GM18861 (cell line): Measurements from ENCODE around the gene INS.

ENCODE experiments used
- ATAC-seq: cut with Tn5 transposase; IDR thresholded peaks from one replicate; pipeline ENCODE4 v1.9.1; 2021; ENCODE audit not compliant: unreplicated experiment

Gene INS

DNA sequence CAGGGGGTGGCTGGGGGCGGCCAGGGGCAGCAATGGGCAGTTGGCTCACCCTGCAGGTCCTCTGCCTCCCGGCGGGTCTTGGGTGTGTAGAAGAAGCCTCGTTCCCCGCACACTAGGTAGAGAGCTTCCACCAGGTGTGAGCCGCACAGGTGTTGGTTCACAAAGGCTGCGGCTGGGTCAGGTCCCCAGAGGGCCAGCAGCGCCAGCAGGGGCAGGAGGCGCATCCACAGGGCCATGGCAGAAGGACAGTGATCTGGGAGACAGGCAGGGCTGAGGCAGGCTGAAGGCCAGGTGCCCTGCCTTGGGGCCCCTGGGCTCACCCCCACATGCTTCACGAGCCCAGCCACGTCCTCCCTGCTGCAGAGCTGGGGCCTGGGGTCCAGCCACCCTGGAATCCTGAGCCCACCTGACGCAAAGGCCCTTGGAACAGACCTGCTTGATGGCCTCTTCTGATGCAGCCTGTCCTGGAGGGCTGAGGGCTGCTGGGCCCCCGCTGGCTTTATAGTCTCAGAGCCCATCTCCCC is at the start of gene INS:
Gene INS (minus strand): TSS at position 474 of the 524 bp plus-strand sequence. CDS start 238 bp downstream, at position 236.
- no peak for ATAC-seq

DNA sequence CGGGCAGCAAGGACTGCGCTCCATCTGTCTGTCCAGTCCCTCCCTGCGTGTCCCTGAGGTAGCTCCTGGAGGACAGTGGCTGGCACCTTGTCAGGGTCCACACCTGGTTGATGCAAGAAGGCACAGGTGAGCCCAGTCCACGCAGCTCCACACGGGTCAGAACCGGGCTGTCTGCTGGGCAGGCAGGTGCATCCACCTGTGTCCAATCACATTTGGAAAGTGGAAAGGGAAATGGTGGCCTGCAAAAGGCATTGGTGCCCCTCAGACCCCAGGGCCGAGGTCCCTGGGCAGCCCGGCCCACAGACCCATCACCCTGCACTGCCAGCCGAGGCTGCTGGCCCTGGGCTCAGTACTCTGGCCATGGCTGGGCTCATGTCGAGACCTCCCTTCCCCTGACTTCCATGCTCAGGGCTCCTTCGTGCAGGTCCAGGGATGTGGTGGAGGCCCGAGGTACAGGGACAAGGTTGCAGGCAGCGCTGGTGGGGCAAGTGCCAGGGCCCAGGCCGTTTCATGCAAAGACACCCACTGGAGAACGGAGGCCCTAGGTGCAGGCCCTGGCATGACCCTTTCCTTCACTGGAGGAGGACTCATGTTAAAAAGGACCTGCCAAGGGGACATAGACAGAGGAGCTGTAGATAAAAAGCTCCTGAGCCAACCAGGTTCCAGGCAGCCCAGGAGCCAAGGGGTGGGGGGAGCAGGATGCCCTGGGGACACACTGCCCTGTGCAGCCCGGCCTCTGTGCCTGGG is 49.5 kb upstream of the INS start:
- no peak for ATAC-seq

DNA sequence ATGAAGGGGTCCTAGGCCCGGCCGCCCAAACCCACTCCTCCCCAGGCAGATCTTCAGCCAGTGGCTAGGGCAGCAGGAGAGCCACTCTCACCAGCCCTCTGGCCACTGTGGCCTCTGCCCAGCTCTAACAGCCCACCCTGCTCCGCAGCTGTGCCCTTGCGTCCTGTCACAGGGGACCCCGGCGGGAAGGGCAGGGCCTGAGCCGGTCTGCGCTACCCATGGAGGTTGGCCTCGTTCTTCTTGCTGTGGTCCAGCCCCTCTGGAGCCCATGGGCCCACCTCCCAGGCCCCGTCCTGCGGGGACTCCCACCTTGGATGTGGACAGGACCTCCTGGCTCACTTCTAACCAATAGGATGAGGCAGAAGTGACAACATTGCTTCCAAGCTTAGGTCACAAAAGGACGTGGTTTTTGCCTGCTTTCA is 48.9 kb upstream of the INS start:
- no peak for ATAC-seq

DNA sequence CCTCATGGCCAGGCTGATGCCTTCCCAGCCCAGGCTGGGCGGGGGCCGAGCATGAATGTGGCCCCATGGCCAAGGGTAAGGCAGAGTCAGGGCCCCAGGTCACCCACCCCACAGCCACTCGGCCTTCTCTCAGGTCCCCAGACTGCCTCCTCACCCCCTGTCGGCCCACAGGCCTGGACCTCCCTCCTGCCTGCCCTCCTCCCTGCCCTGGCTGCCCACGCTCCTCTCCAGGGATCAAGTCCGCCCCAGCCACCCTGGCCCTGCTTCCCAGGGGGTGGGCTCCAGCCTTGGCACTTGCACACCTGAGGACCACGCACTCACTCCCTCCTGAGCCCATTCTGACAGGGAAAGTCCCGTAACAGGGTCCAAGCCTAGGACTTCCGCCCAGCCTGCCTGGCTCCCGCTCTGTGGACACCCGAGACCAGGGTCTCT is 48.4 kb upstream of the INS start:
- ATAC-seq: no peak

DNA sequence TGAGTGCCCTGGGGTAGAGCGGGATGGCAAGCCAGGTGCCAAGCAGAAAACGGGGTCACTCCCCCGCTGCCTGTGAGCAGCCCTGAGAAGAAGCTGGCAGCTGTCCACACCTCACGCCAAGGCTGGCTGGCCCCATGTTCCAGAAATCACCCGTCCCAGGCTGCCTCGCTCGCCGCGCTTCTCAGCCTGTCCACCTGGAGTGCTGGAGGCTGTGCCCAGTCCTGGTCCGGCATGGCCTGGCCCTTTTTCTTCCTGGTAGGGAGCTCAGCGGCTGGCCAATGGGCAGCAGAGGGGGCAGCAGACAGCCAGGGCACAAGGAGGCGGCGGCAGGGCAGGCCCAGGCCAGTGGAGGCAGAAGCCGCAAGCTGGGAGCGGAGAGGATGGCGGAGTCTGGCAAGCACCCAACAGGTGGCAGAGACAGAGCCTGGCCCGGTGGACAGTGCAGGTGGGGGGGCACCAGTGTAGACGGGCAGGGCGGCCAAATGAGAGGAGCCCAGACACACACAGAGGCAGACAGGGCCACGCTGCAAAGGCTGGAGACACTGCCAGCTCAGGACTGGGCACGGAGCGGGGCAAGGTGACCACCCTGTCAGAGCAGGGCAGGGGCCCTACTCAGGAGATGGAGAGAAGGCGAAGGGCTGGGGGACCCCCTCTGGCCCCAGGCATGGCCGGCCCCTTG is 47.8 kb upstream of the INS start:
- ATAC-seq: no peak

DNA sequence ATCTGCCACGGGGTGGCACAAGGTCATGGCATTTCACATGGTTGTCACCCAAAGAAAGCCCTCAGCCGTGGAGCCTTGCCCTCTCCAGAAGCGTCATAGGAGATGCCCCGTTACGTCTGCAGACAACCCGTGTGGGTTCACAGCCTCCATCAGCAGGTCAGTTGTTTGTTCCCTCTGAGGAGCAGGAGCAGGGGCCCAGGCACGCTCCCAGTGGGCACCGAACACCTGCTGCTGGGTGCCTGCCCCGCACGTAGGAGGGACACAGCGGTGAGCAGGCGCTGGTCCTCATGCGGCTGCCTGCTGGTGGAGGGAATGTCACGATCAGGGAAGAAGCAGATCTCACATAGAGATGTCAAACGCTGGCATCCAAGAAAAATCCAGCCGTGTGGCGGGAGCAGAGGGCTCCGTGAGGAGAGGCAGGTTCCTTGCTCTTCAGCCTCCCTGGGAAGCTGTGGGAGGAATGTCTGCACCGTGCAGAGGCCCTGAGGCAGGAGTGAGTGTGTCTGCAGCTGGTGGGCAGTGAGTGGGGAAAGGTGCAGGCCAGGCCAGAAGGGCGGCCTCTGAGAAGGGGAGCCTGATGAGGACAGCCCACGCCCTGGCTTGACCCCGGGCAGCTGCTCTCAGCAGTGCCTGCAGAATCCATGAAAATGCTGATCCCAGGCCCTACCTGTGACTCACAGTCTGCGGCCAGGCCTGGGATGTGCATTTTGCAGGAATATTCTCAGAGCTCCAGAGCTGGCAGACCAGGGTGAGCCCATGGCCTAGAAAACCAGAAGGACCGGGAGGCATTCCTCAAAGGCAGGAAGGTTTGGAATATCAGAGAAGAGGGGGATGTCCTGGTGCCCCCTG is 47.0 kb upstream of the INS start:
- no peak for ATAC-seq

DNA sequence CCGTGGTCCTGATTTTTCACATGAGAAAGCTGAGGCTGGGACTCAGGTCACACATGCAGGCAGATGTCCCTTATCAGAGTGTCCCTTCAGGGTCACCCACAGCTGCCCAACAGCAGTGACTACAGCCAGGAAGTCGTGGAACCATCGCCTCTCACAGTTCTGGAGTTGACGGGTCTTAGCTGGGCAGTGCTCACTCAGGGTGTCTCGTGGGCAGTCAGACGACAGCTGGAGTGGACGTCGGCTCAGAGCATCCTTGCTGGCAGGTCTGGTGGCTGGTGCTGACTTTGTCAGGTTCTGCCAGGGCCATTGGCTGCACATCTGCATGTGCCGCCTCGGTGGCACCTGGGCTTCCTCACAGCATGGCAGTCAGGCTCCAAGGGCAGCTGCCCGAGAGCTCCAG is 46.2 kb upstream of the INS start:
- ATAC-seq: no peak

DNA sequence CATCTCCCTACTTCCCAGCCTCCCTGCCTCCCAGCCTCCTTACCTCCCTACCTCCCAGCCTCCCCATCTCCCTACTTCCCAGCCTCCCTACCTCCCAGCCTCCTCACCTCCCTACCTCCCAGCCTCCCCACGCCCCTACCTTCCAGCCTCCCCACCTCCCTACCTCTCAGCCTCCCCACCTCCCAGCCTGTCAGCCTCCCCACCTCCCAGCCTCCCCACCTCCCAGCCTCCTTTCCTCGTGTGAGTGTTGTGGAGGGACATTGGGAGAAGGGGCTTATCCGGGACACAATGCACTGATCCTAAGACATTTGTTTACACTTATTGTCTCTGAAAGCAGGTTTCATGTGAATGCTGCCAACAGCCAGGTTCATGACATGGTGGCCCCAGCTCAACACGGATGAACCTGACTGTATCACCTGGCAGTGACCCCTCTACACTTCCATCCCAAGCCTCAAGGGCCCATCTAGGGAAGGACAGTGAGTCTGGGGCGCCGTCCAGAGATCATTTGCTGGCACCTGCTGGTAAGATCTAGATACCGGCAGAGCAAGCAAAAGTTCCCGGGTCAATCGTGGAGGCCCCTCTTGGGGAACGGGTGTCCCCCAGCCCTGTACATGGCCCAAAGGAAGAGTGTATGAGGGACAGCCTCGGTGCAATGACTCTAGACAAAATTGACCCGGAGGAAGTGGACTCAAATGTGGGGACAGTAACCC is 45.1 kb upstream of the INS start:
- ATAC-seq: no peak

DNA sequence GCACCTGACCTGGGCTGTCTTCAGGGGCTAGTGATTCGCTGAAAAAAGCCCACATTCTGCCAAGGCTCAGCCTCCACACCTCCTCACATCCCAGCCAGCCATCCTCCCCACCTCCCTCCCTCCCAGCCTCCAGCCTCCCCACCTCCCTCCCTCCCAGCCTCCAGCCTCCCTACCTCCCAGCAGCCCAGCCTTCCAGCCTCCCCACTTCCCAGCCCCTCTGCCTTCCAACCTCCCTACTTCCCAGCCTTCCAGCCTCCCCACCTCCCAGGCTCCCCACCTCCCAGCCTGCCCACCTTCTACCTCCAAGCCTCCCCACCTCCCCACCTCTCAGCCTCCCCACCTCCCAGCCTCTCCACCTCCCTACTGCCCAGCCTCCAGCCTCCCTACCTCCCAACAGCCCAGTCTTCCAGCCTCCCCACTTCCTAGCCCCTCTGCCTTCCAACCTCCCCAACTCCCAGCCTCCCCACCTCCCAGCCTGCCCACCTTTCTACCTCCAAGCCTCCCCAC is 44.3 kb upstream of the INS start:
- ATAC-seq: no peak

DNA sequence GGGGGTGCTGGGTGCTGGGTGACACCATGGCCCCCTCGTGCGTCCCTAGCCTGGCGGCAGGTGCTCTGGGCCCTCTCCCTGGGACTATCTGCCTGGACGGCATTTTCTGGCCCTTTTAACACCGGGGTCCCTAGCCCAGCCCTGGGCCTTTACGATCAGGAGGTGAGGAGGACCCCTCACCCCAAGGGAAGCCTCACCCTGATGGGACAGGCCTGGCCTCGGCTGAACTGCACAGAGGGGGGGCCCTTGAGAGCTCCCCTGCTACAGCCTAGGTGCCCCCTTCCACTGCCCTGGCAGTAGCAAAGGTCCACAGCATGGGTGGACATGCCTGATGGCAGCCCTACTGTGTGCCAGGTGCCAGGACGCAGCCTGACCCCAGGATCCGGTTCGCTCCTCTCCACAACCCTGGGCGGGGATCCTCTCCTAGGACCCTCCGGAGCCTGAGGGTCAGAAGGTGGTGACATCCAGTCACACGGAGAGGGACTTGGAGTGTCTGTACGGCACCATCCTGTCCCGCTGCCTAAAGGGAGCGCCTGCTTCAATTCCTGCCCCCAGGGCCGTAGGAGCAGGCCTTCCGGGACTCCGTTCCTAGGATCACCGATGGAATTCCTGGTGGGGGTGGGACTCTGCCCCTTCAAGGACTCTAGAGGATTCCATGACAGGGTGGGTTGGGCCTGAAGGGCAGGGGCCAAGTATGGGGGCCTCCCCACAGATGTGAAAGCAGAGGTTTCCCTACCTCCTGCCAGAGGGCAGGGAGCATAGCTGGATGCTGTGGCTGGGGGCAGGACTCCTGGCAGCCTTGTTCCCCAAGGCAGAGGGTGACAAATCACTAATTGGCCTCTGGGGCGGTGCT is 43.6 kb upstream of the INS start:
- no peak for ATAC-seq

DNA sequence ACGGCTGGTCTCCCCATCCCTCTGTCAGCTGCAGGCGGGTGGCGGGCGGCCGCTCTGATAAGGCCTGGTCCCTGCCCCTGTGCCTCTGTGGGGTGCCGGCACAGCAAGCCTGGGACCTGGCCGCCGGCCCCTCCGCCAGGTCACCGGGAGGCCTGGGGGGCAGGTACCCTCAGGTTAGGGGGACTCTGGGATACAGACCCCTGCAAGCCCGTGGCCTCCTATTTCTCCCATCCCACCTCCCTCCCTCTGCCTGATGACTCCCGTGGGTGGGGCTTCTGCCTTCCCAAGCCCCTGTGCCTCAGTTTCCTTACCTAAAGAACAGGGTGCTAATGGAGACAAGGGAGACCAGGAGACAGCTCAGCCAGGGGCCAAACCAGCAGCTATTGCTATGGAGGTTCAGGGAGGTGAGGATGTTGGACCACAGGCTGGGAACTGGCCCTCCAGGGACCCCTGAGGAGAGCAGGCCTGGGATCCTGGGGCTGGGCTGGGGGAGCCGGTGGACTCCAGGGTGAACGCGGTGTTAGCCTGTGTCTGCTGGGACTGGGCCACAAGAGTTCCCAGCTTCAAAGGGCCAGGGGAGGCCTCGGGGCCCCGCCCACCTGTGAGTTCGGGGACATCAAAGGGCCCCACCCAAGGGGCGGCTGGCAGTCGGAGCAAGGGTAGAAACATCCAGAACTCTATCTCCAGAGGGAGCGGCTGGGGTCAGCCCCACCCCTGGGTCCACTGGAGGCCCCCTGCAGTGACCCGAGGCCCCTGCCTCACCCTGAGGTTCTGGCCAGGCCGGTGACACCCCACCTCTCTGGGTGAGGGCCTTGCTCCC is 42.6 kb upstream of the INS start:
- ATAC-seq: no peak

DNA sequence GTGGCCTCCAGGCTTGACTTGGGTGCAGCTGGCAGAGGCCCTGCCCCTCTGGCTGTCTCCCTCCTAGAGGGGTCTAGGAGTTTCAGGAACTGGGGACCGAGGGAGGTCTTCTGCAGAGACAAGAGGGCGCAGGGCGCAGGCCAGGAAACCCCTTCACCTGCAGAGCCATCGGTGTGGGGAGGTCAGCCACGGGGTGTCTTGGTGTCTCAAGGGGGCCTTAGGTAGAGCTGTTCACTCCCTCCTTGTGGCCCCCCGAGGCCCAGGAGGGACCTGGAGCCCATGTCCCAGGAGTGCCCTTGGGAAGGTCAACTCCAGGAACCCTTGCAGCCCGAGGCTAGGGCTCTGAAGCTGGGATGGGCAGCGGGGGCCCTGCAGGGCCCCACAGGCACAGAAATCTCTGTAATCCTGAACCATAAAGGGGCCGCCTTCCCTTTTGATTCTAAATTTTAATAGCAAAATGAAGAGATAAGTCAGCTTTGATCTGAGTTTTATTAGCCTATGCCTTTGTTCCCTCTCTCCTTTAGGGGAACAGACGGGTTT is 42.0 kb upstream of the INS start:
- no peak for ATAC-seq

DNA sequence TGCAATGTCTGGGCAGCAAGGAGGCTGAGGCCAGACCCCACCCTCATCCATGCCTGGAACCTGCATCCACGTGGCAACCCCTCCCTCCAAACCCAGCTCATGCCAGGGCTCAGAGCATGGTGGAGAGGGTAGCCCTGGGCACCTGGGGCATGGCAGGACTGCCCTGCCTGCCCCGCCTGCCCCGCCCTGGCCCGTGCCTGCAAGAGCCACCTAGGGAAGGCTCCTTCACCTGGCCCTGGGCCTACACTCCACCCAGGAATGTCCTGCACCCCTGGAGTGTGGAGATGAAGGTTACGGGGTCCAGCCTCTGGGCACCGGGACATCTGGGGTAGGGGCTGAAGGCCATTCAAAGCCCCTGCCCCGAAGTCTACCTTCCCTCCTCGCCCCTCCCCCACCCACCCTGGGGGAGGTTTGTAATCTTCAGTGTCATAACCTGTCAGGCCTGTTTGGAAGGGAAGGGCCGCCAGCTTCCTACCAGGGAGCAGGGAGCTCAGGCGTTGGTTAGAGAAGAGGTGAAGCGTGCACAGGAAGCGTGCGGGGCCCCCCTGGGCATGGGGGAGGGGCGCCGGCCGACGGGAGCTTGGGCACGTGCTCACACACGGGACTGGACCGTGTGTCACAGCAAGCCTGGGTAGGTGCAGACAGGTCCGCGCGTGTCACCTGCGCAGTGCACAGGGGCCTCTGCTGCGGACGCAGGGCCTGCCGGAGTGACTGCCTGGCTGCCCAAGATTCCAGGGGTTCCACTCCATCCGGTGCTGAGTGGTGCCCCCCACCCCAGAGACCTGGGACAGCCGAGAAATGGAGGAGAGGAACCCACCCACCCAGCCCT is 41.3 kb upstream of the INS start:
- ATAC-seq: no peak

DNA sequence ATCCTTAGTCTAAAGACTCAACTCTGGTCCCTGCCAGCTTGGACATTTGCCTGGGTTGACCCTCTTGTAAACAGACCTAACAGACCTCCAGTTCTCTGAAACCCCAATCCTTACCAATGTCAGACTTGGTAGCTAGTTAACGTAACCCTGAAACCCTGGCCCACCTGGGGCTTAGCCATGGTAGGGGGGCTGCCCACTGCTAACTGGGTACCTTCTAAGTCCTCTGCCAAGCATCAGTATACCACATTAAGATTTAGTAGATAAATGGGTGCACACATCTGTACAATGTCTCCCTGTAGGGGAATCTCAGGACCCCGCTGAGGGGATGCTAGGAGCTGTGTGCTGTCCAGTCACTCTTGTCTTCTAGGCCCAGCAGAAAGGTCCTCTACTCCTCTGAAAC is 40.5 kb upstream of the INS start:
- no peak for ATAC-seq

DNA sequence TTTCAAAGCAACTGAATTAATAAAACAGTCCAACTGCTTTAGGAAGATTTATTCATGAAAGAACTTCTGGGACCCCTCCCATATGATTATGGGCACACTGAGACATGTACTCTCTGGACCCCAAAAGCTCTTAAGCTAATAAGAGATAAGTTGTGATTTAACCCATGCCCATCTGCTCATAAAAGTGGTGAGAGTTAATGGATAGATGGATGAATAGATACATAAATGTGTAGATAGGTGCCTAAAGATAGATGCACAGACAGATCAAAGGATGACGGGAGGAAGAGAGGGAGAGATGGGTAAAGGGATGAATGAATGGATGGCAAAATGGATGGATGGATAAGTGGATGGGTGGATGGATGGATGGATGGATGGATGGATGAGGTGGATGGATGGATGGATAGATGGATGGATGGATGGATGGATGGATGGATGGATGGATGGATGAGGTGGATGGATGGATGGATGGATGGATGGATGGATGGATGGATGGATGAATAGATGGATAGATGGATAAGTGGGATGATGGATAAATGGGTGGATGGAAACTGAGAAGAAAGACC is 40.0 kb upstream of the INS start:
- ATAC-seq: no peak

DNA sequence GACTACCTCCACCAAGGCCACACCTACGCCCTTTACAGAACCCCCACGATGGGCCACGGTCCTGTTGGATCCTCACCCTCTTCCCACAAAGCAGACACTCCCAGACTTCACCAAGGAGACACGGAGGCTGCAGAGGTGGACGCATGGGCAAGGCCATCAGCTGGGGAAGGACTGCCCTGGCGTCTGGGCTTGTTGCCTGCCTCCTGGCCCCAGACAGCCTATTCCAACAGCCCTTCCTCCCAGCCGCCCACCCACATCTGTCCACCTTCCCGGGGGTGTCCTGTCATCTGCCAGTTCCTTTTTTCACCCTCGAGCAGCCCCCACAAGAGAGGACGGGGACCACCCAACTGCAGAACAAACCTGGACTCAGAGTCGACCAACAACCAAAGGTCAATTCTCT is 39.5 kb upstream of the INS start:
- ATAC-seq: no peak
